Activated naive CD8-positive, alpha-beta T cell treated with anti-CD3 and anti-CD28 coated beads, Interleukin-2, amount 50 U/mL, for 24 hours (primary cell): ENCODE data around the gene CDHR2.

ENCODE experiments used
- ATAC-seq: fragments of 150-1000 bp; cut with Tn5 transposase; one replicate; pipeline ENCODE4 v1.10.0; 2021
- DNase-seq: peaks from one replicate; pipeline ENCODE4 v3.0.0; 2021
- H3K27ac Mint-ChIP-seq: one replicate; pipeline ENCODE4 v1.8.0; 2021; ENCODE audit warnings: mild to moderate bottlenecking, mixed read lengths
- H3K27me3 Mint-ChIP-seq: one replicate; pipeline ENCODE4 v1.8.0; 2021; ENCODE audit warnings: mixed read lengths
- H3K36me3 Mint-ChIP-seq: one replicate; pipeline ENCODE4 v1.8.0; 2021; ENCODE audit warnings: low read depth, mixed read lengths
- H3K4me1 Mint-ChIP-seq: one replicate; pipeline ENCODE4 v1.8.0; 2021; ENCODE audit warnings: mixed read lengths
- H3K4me3 Mint-ChIP-seq: one replicate; pipeline ENCODE4 v1.8.0; 2021; ENCODE audit warnings: mild to moderate bottlenecking, moderate library complexity, mixed read lengths
- H3K9me3 Mint-ChIP-seq: one replicate; pipeline ENCODE4 v1.8.0; 2021; ENCODE audit warnings: mixed read lengths

Gene CDHR2

GRCh38 chr5:176642675-176643490, 93.7 kb downstream of the CDHR2 start:
- H3K4me1 Mint-ChIP-seq, result peaks cover 17% of the 10 kb centered on the region
- no peak overlapping the region for H3K4me3 Mint-ChIP-seq
- no peaks in the 10 kb centered on the region for H3K27me3 Mint-ChIP-seq
- no peaks in the 10 kb centered on the region for H3K36me3 Mint-ChIP-seq
- no peak overlapping the region for H3K27ac Mint-ChIP-seq
- no peak for DNase-seq
- ATAC-seq, result no peak
- no peaks in the 10 kb centered on the region for H3K9me3 Mint-ChIP-seq

- Mint-ChIP-seq H3K4me3 (no peak overlapping the region), H3K27ac (no peak overlapping the region), H3K36me3 (no peaks in the 10 kb centered on the region)
These were observed 94.5 kb downstream of the CDHR2 start for GRCh38 chr5:176643491-176644219.

GRCh38 chr5:176644294-176644693, 95.2 kb downstream of the CDHR2 start:
- DNase-seq, result no peak
- Mint-ChIP-seq H3K27me3 (no peaks in the 10 kb centered on the region), H3K27ac (no peak overlapping the region), H3K36me3 (no peaks in the 10 kb centered on the region), H3K4me3 (no peak overlapping the region), H3K4me1 (peaks cover 30% of the 10 kb centered on the region), H3K9me3 (no peaks in the 10 kb centered on the region)
- ATAC-seq, result no peak

More at GRCh38 chr5:176643491-176644219, 94.5 kb downstream of the CDHR2 start:
- Mint-ChIP-seq H3K4me1 (peaks cover 23% of the 10 kb centered on the region), H3K9me3 (no peaks in the 10 kb centered on the region), H3K27me3 (no peaks in the 10 kb centered on the region)
- ATAC-seq (no peak), DNase-seq (no peak)

- Mint-ChIP-seq H3K36me3 (no peaks in the 10 kb centered on the region), H3K27me3 (peaks cover 2% of the 10 kb centered on the region), H3K4me3 (no peak overlapping the region), H3K9me3 (no peaks in the 10 kb centered on the region), H3K4me1 (peaks cover 38% of the 10 kb centered on the region), H3K27ac (no peak overlapping the region)
- DNase-seq (no peak), ATAC-seq (no peak)
These were observed 95.9 kb downstream of the CDHR2 start for GRCh38 chr5:176644878-176645670.
